HG03571 (cell line): Measurements from ENCODE around the gene ARFGAP1.

ENCODE experiments used
- ATAC-seq: cut with Tn5 transposase; IDR thresholded peaks from one replicate; pipeline ENCODE4 v1.9.1; 2021; ENCODE audit not compliant: unreplicated experiment

The ARFGAP1 gene

GRCh38 chr20:63259734-63260460 lies 12.7 kb upstream of the ARFGAP1 start:
- no peak for ATAC-seq

DNA sequence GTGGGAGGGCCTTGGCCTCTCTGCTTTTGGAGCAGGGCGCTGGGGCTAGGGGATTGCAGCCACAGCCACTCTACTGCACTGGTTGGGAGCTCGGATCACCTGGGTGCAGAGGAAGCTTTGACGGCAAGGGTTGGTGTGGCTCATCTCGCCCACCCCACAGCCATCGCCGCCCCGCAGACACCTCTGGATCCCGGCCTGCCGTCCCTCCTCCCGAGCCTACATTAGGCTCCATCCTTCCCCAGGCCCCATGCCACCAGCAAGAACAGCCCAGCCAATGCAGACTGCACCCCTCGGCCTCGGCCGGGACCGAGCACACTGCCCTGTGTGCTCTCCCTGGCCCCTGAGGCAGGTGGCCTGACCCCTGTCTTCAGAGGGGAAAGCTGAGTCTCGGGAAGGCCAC lies 12.1 kb upstream of the ARFGAP1 start:
- no peak for ATAC-seq

- no peak for ATAC-seq
Observed at GRCh38 chr20:63261060-63261794, 11.4 kb upstream of the ARFGAP1 start.

DNA sequence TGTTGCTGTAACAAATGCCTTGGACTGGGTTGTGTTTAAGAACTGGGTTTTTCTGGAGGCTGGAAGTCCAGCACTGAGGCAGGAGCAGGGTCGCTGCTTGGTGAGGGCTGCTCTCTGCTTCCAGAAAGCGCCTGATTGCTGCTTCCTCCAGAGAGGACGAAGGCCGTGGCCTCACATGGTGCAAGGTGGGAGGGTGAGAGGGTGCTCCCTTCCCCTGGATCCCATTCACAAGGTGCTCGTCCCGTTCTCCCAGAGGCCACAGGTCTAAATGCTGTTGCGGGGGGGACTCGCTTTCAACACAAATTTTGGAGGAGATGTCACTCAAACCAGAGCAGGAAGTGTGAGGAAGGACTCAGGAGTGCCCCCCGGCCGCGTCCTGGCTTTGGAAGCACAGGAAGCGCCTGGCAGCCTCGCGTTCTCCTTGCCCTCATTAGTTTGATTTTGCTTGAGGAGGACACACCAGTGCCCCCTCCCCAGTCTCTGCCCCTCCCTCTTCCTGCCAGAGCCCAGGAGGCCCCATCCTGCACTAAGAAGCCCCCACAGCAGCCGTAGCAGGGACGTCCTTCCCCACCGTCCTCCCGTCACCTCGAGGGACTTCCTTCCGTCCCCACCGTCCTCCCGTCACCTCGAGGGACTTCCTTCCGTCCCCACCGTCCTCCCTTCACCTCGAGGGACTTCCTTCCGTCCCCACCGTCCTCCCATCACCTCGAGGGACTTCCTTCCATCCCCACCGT lies 10.7 kb upstream of the ARFGAP1 start:
- no peak for ATAC-seq

GRCh38 chr20:63262836-63263235 lies 9.8 kb upstream of the ARFGAP1 start:
- no peak for ATAC-seq

GRCh38 chr20:63264000-63264399 lies 8.6 kb upstream of the ARFGAP1 start:
- ATAC-seq, result no peak

- ATAC-seq, result no peak
Observed at GRCh38 chr20:63264519-63264918, 8.1 kb upstream of the ARFGAP1 start.

- no peak for ATAC-seq
Observed at GRCh38 chr20:63265891-63266515, 6.6 kb upstream of the ARFGAP1 start.

DNA sequence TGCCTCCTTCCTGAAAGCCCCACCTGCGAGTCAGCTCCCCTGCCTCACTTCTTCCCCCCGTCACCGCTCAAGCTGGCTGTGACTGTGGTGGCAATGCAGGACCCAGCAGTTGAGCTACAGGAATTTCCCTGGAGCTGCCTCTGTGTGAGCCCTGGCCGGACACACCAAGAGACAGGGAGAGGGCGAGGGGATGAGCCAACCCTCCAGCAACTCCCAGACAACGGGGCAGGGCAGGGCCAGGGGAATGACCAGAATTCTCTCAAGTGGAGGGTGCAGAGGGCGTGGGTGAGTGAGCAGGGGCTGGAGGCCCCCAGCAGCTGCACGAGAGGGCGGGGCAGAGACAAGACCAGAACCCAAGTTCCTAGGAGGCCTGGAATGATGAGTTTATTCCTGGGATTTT lies 4.9 kb upstream of the ARFGAP1 start:
- no peak for ATAC-seq

DNA sequence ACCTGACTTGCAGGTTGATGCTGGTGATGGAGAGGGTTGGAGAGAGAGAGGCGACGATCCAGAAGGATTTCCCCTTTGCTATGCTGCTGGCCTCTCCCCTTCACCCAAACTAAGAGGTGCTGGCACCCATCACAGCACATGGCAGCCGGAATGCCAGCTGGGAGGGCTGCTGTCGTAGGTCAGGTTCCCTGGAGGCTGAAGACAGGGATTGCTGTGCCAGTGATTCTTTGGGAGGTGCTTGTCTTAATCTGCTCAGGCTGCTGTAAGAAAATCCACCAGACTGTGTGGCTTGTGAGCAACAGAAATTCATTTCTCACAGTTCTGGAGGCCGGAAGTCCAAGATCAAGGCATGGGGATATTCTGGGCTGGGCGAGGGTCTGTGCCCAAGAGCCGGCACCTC lies 4.4 kb upstream of the ARFGAP1 start:
- ATAC-seq, result no peak

DNA sequence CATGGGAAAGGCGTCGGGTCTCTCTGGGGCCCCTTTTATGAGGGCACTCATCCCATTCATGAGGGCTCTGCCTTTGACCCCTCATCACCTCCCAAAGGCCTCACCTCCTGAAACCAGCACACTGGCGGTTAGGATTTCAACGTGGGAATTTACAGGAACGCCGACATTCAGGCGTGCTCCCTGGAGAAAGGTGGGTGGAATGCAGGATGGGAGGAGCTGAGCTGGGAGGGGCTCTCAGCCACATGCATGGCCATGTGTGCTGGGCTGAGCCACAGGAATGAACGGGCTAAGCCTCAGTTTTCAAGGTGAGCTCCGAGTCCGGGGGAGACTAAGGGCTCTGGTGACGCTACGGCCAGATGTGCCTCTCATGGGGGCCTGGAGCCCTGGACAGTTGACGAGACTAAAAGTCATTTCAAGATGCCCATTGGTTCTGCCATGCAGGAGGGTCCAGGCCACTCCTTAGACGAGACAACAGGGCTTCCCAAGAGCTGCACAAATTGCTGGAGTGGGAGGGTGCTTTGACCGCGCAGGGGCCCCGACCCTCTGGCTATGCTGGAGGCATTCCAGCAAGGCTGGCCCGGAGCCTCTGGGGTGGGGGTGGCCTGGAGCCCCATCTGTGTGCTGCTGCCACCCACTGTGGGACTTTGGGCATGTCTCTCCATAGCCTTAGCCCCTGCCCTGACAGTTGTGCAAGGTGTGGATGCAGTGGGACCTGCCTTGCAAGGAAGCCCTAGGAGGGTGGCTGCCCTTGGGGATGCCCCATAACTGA lies 3.8 kb upstream of the ARFGAP1 start:
- ATAC-seq, result no peak

DNA sequence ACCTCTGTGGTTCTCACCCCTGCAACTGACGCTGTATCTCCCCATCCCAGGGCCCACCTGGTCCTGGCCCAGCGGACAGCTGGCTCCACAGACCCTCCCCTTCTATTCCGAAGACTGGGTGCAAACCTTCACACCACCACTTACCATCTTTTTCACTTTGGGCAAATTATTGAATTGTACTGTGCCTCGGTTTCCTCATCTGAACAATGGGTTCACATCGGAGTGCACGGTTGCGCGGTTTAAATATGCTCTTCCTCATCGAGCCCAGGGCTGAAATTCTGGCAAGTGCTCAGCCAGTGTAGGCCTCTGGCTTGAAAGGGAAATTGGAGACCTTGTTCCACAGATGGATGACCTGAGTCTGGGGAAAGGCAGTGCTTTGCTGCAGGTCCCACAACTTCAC lies 2.9 kb upstream of the ARFGAP1 start:
- no peak for ATAC-seq

DNA sequence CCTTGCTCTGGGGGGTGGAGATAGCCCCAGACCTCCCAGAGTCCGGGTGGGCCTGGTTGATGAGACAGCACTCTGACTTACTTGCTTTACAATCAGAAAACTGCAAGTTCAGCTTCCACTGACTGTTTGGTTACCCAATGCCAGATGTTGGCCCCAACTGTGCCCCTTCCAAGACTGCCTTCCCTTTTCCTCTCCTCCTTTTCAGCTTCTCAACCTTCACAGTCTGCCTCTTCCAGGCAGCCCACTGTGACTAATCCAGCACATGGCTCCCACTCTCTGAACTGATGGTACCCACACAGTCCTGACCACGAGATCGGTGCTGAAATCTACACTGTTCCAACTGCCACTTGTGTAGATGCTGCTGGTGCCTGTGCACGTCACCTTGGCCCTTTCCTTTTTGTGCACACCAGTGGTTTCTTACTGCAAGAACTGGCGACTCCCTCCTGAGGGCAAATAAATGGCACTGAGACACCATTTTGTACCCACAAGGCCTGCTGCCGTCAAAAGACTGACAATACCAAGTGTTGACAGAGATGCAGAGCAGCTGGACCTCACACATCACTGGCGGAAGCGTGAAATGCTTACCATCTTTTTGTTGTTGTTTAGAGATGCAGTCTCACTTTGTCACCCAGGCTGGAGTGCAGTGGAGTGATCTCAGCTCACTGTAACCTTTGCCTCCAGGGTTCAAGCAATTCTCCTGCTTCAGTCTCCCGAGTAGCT lies 1.8 kb upstream of the ARFGAP1 start:
- ATAC-seq, result no peak

- no peak for ATAC-seq
Observed at GRCh38 chr20:63273059-63273579, 506 bp downstream of the ARFGAP1 start.

DNA sequence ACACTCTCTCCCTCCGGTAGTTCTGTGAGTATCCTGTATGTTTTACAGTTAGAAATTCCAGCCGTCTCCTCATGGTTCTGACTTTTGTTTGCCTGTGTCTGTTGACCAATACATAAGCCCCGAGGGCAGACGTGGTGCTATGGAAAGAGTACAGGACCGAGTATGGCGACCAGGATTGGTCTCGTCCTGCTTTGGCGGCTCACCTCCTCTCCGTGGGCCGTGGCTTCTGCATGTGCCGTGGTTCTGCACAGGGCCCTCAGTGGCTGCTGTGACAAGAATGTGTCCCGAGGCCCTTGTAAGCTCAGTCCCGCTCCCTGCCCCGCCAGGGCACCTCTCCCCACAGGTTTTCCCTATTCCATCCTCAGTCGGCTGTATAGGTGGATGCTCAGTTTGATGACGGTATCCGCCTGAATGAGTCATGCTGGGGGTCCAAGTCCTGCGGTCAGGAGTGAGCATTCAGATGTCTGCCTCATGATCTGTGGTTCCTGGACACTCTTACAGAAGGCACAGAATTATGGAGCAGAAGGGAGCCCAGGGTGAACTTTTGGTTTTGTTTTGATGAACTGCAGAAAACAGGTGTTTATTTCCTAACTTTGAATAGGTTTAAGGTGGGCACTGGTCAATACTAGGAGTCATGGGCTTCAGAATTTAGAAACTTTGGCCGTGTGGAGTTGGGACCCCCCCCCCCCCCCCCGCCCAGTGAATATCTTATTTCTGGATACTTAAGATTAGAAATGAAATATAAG lies 1.2 kb downstream of the ARFGAP1 start:
- ATAC-seq, result no peak

- no peak for ATAC-seq
Observed at GRCh38 chr20:63274381-63275228, 2.0 kb downstream of the ARFGAP1 start.

GRCh38 chr20:63275825-63276224 lies 3.2 kb downstream of the ARFGAP1 start:
- ATAC-seq, result no peak

DNA sequence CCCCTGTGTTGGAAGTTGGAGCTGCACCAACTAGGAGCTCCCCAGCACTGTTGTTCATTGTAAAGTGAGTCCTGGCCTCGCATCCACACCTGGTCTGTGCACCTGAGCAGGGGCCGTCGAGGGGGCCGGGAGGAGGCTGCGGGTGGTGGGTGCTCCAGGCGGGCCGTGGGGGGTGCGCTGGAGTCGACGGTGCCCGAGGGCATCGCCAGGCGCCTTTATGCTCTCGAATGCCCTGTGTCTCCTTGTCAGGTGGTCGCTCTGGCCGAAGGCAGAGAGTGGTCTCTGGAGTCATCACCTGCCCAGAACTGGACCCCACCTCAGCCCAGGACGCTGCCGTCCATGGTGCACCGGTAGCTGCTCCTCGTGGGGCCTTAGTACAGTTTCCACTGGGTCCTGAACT lies 4.3 kb downstream of the ARFGAP1 start:
- no peak for ATAC-seq
